ENCODE results near the gene JAGN1.
A peak's percentile ranks its signal among the peaks of the same experiment; 100 is the strongest.
"Not testable (repeated sequence)": the region's sequence is repeated elsewhere in the genome, so short reads cannot be mapped to it uniquely, and the experiment has no call there.

JAGN1 gene

GRCh38 chr3:9890249-9891071, at the start of gene JAGN1:
Gene JAGN1 (plus strand): TSS chr3:9890610. CDS start chr3:9890723, 113 bp downstream.
- H3K9me3 Mint-ChIP-seq, result peaks cover 3% of the 10 kb centered on the region
- H3K36me3 Mint-ChIP-seq (ENCODE audit: low read depth), result peaks cover 44% of the 10 kb centered on the region
- DNase-seq, result peak; percentile 96
- no peaks in the 10 kb centered on the region for H3K27me3 Mint-ChIP-seq
- peak within 1 kb of the TSS; percentile 99 for H3K4me3 Mint-ChIP-seq
- H3K4me1 Mint-ChIP-seq (ENCODE audit: low read depth), result peaks cover 42% of the 10 kb centered on the region
- peak within 1 kb of the TSS; percentile 99 for H3K27ac Mint-ChIP-seq

GRCh38 chr3:9841015-9841414, 49.4 kb upstream of the JAGN1 start:
- Mint-ChIP-seq H3K27me3 (no peaks in the 10 kb centered on the region), H3K4me1 (ENCODE audit: low read depth) (peaks cover 30% of the 10 kb centered on the region), H3K9me3 (no peaks in the 10 kb centered on the region), H3K27ac (peak overlapping the region; percentile 61), H3K4me3 (no peak overlapping the region), H3K36me3 (ENCODE audit: low read depth) (peaks cover 71% of the 10 kb centered on the region)
- no peak for DNase-seq

DNA sequence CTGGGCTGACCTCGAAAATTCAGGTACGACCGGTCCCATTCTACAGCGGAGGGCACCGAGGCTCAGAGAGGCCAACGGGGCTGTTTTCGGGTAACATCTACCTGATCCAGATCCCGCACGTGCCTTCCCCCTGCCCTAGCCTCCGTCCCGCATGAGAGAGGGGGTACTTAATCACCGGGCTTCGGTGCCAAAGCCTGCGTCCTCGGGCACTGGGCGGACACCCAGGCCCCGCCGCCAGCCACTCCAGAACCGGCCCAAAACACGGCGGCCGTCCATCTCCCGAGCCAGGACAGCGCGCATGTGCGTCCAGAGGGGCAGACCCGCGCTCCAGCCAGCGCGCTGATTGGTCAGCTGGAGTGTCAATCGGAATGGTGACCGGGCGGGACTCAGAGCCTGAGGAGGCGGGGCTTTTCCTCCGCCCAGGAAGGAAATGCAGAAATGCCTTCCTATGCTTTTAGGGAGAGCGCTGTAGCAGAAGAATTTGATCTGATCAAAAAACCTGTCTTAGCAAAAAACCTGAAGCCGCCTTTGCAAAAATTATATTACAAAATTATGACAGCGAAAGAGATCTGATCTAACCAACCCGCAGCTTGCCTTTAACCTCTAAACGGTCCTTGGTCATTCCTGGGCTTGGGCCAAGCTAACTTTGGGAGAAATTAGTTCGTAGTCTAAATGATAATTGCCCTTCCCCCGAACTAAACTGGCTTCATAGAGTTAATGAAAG, 46.5 kb upstream of the JAGN1 start, which contains the start of gene RPUSD3:
Gene RPUSD3, minus strand, starts transcription at position 294 of the 724 bp plus-strand sequence. Its CDS starts 18 bp downstream, at position 276.
- Mint-ChIP-seq H3K27me3 (no peaks in the 10 kb centered on the region), H3K9me3 (no peaks in the 10 kb centered on the region), H3K27ac (peak within 1 kb of the TSS; percentile 97), H3K4me1 (ENCODE audit: low read depth) (peaks cover 33% of the 10 kb centered on the region), H3K36me3 (ENCODE audit: low read depth) (peaks cover 47% of the 10 kb centered on the region), H3K4me3 (peak within 1 kb of the TSS; percentile 100)
- peak; percentile 99 for DNase-seq

DNA sequence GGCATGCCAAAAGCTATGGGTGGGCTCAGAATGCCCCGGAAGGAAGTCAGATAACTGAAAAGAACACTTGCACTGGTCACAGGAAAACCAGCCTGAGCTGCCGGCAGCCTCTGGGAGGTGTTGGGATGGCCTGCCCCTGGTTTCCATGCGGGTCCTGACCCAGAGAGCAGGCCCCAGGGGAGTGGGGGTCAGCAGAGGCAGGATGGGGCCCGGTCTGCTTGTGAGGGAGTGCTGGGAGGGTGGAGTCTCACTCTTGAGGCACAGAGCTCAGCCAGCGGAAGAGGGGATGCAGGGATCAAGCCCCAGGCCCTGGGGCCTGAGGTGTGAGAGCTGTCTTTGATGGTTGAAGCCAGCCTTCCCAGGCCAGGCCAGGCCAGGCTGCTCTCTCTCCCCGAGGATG, 44.2 kb upstream of the JAGN1 start:
- no peaks in the 10 kb centered on the region for H3K27me3 Mint-ChIP-seq
- H3K9me3 Mint-ChIP-seq, result no peaks in the 10 kb centered on the region
- DNase-seq, result no peak
- no peak overlapping the region for H3K4me3 Mint-ChIP-seq
- peaks cover 23% of the 10 kb centered on the region for H3K36me3 Mint-ChIP-seq (ENCODE audit: low read depth)
- H3K4me1 Mint-ChIP-seq (ENCODE audit: low read depth), result peaks cover 29% of the 10 kb centered on the region
- peak overlapping the region; percentile 29 for H3K27ac Mint-ChIP-seq

DNA sequence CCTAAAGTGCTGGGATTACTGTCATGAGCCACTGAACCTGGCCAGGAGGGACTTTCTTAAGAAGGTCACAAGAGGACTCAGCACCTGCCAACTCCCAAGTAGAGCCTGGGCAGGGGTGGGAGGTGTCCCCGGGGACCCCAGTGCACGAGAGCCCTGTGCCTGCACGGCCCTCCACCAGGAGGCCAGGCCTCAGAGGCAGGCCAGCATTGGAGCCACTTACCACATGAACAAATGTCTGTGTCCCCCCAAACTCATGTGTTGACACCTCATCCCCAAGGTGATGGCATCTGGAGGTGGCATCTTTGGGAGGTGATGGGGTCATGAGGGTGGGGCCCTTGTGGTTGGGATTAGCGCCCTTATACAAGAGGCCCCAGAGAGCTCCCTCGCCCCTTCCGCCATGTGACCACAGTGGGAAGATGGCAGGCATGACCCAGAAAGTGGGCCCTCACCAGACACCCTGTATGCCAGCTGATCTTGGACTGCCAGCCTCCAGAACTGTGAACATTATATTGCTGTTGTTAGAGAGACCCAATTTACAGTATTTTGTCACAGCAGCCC, 43.4 kb upstream of the JAGN1 start:
- no peaks in the 10 kb centered on the region for H3K9me3 Mint-ChIP-seq
- H3K27ac Mint-ChIP-seq, result no peak overlapping the region
- no peak overlapping the region for H3K4me3 Mint-ChIP-seq
- peaks cover 4% of the 10 kb centered on the region for H3K27me3 Mint-ChIP-seq
- H3K4me1 Mint-ChIP-seq (ENCODE audit: low read depth), result peaks cover 26% of the 10 kb centered on the region
- no peak for DNase-seq
- peaks cover 15% of the 10 kb centered on the region for H3K36me3 Mint-ChIP-seq (ENCODE audit: low read depth)

GRCh38 chr3:9847870-9848269, 42.5 kb upstream of the JAGN1 start:
- not testable (repeated sequence) for H3K36me3 Mint-ChIP-seq (ENCODE audit: low read depth); H3K27me3 Mint-ChIP-seq; DNase-seq; H3K4me3 Mint-ChIP-seq; H3K27ac Mint-ChIP-seq; H3K9me3 Mint-ChIP-seq
- H3K4me1 Mint-ChIP-seq (ENCODE audit: low read depth), result peaks cover 19% of the 10 kb centered on the region

GRCh38 chr3:9848860-9849259, 41.5 kb upstream of the JAGN1 start:
- H3K27me3 Mint-ChIP-seq; H3K9me3 Mint-ChIP-seq; H3K36me3 Mint-ChIP-seq (ENCODE audit: low read depth); DNase-seq; H3K27ac Mint-ChIP-seq; H3K4me3 Mint-ChIP-seq: not testable (repeated sequence)
- H3K4me1 Mint-ChIP-seq (ENCODE audit: low read depth), result peaks cover 21% of the 10 kb centered on the region

DNA sequence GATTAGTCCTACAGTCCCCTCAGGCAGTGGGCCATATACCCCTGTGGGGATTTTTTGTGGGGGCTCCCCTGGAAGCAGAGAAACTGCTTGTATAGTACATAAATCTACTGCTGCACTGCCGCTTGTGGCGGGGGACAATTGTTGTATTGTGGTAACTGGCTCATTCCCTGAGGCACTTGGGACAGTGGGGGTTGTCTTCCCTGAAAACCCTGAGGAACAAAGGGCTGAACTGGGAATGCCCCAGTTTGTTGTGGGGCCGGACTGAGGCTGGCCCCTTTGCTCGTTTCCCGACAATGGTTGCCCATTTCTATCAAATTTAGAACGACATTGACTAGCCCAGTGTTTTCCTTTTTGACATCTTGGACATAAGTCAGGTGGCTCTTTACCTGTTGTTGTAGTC, 39.0 kb upstream of the JAGN1 start:
- not testable (repeated sequence) for H3K36me3 Mint-ChIP-seq (ENCODE audit: low read depth); H3K27ac Mint-ChIP-seq; H3K4me3 Mint-ChIP-seq; H3K9me3 Mint-ChIP-seq; H3K4me1 Mint-ChIP-seq (ENCODE audit: low read depth); DNase-seq; H3K27me3 Mint-ChIP-seq

DNA sequence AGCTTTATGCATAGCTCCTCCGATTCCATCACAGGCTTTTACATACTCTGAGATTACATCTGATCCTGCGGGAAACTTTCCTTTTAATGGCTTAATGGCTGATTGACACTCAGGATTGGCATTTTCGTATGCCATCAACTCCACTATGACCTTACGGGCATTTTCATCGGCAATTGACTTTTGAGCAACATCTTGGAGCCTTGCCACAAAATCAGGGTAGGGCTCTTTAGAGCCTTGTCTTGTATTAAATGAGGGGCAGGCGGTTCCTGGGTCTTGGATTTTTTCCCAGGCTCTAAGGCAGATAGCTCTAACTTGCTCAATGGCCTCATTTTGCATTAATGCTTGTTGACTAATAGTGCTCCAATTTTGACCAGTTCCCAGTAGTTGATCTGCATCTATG, 38.5 kb upstream of the JAGN1 start:
- not testable (repeated sequence) for H3K4me3 Mint-ChIP-seq; H3K9me3 Mint-ChIP-seq; H3K36me3 Mint-ChIP-seq (ENCODE audit: low read depth); H3K4me1 Mint-ChIP-seq (ENCODE audit: low read depth); H3K27me3 Mint-ChIP-seq; H3K27ac Mint-ChIP-seq; DNase-seq

GRCh38 chr3:9852528-9852927, 37.9 kb upstream of the JAGN1 start:
- Mint-ChIP-seq H3K27ac (no peak overlapping the region), H3K4me3 (no peak overlapping the region), H3K36me3 (ENCODE audit: low read depth) (no peaks in the 10 kb centered on the region), H3K9me3 (no peaks in the 10 kb centered on the region), H3K27me3 (peaks cover 4% of the 10 kb centered on the region), H3K4me1 (ENCODE audit: low read depth) (peaks cover 8% of the 10 kb centered on the region)
- no peak for DNase-seq

DNA sequence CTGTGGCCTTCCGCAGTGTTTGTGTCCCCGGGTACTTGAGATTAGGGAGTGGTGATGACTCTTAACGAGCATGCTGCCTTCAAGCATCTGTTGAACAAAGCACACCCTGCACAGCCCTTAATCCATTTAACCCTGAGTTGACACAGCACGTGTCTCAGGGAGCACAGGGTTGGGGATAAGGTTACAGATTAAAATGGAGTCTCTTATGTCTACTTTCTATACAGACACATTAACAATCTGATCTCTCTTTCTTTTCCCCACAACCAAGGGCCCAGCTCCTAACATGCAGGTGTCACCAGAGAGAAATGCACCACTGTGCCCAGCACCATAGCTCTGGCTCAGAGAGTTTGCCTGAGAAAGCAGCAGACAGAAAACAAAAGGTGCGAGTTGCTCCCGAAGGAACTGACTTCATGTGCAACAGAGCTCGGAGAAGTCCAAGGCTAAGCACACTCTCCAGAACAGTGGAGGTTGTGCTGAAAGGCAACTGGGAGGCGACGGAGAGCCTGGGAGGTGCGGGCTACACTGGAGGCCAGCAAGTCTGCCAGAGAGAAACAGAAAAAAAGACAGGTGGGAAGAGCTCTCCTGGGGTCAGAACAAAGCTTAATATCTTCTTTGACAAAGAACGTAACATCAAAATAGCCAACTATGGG, 36.0 kb upstream of the JAGN1 start:
- not testable (repeated sequence) for H3K27ac Mint-ChIP-seq; H3K4me3 Mint-ChIP-seq; H3K36me3 Mint-ChIP-seq (ENCODE audit: low read depth); H3K27me3 Mint-ChIP-seq; H3K4me1 Mint-ChIP-seq (ENCODE audit: low read depth); DNase-seq; H3K9me3 Mint-ChIP-seq

DNA sequence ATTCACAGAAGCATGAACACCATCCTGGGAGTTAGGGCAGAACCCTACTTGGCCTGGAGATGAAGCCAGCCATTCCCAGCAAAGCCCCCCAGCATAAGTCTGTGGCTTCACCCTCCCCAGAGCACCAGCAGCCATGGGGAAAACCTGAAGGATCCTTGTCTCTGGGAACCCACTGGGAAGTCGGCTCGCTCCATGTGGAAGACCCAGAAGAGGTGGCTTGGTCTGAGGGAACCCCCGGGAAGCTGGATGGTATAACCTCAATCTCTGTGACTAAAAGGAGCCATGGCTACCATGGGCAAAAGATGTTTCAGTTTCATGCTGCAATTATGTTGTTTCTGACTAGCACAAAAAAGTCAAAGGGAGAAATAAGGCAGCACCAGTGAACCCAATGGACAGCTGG, 34.8 kb upstream of the JAGN1 start:
- H3K36me3 Mint-ChIP-seq (ENCODE audit: low read depth), result no peaks in the 10 kb centered on the region

DNA sequence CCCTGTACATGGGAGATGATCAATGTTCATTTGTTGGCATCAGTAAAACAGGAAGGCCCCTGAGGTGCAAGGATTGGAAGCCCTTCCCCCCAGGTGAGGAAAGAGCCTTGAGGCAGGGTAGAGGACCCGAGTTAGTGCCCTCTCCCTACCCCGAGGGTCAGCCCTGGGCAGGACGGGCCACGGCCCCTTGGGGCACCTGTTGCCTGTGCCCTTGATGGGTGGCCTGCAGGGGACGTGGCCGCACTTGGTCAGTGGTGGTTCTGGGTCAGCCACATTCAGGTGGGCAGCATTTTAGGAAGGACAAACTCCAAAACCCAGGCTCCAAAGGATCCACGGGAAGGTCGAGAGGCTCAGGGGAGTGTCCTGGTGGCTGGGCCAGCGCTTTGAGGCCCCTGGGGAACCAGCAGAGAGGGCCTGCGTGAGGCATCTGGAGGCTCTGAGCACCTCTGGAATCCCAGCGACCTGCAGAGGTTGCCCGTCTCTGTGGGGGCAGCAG, 30.8 kb upstream of the JAGN1 start:
- Mint-ChIP-seq H3K9me3 (no peaks in the 10 kb centered on the region), H3K36me3 (ENCODE audit: low read depth) (no peaks in the 10 kb centered on the region), H3K27ac (no peak overlapping the region), H3K4me3 (no peak overlapping the region), H3K27me3 (peaks cover 11% of the 10 kb centered on the region), H3K4me1 (ENCODE audit: low read depth) (peaks cover 2% of the 10 kb centered on the region)
- DNase-seq, result no peak

More for the DNA sequence above, 34.8 kb upstream of the JAGN1 start:
- no peak overlapping the region for H3K4me3 Mint-ChIP-seq
- no peak for DNase-seq
- no peaks in the 10 kb centered on the region for H3K9me3 Mint-ChIP-seq
- peaks cover 5% of the 10 kb centered on the region for H3K4me1 Mint-ChIP-seq (ENCODE audit: low read depth)
- no peak overlapping the region for H3K27ac Mint-ChIP-seq
- peaks cover 4% of the 10 kb centered on the region for H3K27me3 Mint-ChIP-seq

DNA sequence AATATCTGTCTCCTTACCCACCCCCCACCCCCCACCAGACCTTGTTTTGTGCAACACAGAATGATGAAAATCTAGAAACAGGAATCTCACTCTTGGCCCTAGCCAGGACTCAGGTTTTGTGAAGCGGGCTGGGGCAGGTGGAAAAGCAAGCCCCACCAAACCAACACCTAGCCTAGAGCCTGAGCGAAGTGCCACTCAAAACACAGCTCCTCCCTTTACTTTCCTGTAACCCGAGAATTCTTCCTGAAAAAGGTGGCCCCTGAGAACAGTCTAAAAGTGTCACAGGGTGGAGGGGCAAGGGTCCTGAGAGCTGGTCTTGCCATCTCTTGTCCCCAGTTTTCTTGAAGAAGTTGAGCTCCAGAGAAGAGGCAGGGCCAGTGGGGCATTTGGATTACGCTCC, 29.2 kb upstream of the JAGN1 start:
- H3K27ac Mint-ChIP-seq, result no peak overlapping the region
- H3K9me3 Mint-ChIP-seq, result no peaks in the 10 kb centered on the region
- peaks cover 11% of the 10 kb centered on the region for H3K27me3 Mint-ChIP-seq
- peaks cover 2% of the 10 kb centered on the region for H3K4me1 Mint-ChIP-seq (ENCODE audit: low read depth)
- H3K4me3 Mint-ChIP-seq, result no peak overlapping the region
- H3K36me3 Mint-ChIP-seq (ENCODE audit: low read depth), result no peaks in the 10 kb centered on the region
- no peak for DNase-seq

Measured in activated T-cell treated with anti-CD3 and anti-CD28 coated beads, Interleukin-2, amount 50 U/mL, for 24 hours (primary cell).